Esophagus muscularis mucosa (tissue), 3 donors: Measurements from ENCODE around the gene DUS4L.

Experiments
- CTCF ChIP-seq, 3 experiments: fragments of 200-600 bp in 2 of 3; fragments of 450-650 bp in 1 of 3; sonication (generic) in 2 of 3; IDR thresholded peaks; one replicate each; pipeline ENCODE4 v1.5.1; 2017 to 2019; ENCODE audit warnings: antibody characterized with exemption in 3 of 3, mild to moderate bottlenecking in 2 of 3, moderate library complexity in 1 of 3
- POLR2A ChIP-seq: fragments of 450-650 bp; IDR thresholded peaks from one replicate; pipeline ENCODE4 v1.6.1; 2017; ENCODE audit warnings: antibody characterized with exemption, moderate library complexity, mild to moderate bottlenecking, low read depth

- TF ChIP-seq POLR2A (no peak), CTCF (IDR thresholded peaks at IDR 0.05) (no peak)
Measured at GRCh38 chr7:107538001-107538400, 25.8 kb upstream of the DUS4L start.
